GM12872 (cell line): ENCODE results near the gene TASOR2.

Experiments
- TF ChIP-seq, protein P1 (sequence below): IDR thresholded peaks from 3 replicates; pipeline ENCODE4 v1.5.1; 2011; ENCODE audit warnings: low read depth, mild to moderate bottlenecking, low read length, moderate library complexity; ENCODE audit not compliant: insufficient read depth

The TASOR2 gene

DNA sequence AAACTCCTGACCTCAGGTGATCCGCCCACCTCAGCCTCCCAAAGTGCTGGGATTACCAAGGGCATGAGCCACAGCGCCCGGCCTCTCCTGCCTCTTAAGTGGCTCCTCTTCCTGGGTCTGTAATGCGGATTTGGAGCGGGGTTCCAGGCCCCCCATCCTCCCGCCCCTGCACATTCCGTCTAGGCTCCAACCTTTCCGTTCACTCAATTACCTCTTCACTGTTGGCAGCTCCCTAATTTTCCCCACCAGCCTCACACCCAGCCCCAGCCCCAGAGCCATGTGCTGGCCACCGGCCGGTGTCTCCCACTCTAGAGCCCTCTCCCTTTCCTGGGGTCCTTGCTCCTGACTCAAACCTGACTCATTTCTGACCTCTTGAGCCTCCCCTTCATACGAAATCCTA lies 34.9 kb upstream of the TASOR2 start:
- TF ChIP-seq, protein P1, sequence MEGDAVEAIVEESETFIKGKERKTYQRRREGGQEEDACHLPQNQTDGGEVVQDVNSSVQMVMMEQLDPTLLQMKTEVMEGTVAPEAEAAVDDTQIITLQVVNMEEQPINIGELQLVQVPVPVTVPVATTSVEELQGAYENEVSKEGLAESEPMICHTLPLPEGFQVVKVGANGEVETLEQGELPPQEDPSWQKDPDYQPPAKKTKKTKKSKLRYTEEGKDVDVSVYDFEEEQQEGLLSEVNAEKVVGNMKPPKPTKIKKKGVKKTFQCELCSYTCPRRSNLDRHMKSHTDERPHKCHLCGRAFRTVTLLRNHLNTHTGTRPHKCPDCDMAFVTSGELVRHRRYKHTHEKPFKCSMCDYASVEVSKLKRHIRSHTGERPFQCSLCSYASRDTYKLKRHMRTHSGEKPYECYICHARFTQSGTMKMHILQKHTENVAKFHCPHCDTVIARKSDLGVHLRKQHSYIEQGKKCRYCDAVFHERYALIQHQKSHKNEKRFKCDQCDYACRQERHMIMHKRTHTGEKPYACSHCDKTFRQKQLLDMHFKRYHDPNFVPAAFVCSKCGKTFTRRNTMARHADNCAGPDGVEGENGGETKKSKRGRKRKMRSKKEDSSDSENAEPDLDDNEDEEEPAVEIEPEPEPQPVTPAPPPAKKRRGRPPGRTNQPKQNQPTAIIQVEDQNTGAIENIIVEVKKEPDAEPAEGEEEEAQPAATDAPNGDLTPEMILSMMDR = no peak

DNA sequence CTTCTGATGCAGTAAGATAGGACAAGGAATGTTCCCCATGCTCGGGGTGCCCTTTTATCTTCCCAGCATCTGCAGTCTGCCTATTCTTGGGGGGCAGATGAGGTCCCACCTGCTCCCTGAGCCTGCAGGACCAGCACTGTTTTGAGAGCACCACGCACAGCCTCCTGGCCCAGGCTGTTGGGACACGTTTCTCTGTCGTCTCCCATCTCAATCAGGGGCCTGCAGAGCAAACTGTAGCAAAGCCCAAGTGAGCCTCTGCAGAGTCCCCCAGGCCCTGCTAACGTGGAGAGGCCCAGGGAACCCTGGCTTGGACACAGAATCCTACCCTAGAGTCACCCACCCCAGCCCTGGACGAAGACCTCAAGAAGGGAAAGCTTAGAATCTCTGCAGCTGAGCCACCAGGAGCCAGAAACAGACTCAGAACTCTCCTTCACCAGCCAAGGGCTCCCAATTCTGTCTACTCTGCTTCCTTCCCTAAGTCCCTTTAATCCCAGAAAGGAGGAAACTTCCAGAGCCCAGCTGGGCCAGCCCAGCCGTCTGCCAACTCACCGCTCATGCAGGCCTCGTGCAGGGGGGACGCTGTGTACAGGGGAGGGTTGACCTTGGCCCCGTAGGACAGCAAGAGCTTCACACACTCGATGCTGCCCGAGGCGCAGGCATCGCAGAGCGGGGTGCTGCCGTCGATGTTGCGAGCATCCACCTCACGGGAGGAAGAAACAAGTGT lies 33.8 kb upstream of the TASOR2 start:
- TF ChIP-seq, protein P1 = no peak

DNA sequence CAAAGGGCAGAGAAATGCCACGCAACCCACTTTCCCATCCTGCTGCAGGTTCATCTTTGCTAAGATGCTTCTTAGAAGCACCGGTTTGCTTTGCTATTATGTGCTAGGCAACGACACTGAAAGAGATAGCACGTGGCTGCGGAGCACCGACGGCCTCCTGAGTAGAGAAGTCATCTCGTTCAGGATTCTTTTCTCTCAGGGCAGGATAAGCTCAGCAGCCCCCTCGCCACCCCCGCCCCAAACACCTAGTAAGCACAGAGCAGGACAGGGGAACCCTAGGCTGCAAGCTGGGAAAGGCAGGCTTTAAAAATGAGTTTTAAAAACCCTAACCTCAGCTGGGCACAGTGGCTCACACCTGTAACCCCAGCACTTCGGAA lies 33.3 kb upstream of the TASOR2 start:
- TF ChIP-seq, protein P1 = no peak

DNA sequence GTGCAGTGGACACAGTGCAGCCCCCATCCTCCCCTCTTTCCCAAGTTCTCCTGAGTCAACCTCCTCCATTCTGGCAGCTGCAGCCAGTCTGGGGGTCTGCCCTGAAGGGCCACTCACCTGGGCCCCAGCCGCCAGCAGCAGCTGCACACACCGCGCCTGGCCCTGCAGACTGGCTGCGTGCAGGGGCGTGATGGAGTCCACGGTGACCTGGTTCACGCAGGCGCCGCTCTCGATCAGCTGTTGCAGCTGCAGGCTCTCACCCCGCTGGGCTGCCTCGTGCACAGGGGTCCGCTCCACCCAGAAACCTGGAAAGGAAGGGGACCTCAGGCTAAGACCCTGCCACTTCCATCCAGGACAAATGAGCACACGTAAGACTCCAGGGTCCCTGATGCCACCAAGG lies 31.9 kb upstream of the TASOR2 start:
- TF ChIP-seq, protein P1 = no peak

DNA sequence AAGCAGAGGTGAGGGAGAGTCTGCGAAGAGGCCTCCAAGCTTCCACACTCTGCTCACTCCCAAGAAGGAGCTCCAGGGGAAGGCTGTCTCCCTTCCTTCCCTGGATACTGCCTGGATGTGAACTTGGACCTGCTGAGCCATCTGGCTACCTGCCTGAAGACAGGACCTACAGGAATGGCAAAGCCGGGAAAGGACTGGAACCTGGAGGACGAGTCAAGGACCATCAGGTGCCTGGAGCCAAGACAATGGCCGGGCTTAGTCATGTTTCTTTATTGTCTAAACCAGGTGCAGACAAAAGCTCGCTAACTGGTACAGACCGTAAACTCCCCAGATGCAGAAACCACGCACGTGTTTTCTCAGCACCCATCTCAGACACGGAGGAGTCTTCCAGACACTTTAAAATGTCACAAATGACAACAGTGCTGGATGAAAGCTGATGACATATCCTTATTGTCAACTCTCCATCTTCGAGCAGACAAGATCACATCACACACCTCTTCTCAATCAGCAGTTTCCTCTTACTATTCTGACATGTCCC lies 30.4 kb upstream of the TASOR2 start:
- TF ChIP-seq, protein P1 = no peak

DNA sequence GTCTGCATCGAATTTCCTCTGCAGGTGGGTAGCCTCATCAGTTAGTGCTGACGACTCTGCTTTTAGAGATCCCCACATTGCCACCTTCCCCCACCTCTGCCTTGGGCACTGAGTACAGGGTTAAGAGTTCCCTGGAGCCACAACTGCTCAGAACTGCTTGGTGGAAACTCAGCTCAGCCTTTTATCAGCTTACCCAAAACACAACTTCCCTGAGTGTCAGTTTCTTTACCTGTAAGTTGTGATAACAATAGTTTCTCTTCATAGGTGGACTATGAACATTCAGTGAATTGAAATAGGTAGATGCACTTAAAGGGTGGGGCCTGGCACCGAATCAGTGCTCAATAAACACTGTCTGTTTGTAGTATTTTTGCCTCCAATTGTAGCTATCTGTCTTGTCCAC lies 29.5 kb upstream of the TASOR2 start:
- TF ChIP-seq, protein P1 = no peak

DNA sequence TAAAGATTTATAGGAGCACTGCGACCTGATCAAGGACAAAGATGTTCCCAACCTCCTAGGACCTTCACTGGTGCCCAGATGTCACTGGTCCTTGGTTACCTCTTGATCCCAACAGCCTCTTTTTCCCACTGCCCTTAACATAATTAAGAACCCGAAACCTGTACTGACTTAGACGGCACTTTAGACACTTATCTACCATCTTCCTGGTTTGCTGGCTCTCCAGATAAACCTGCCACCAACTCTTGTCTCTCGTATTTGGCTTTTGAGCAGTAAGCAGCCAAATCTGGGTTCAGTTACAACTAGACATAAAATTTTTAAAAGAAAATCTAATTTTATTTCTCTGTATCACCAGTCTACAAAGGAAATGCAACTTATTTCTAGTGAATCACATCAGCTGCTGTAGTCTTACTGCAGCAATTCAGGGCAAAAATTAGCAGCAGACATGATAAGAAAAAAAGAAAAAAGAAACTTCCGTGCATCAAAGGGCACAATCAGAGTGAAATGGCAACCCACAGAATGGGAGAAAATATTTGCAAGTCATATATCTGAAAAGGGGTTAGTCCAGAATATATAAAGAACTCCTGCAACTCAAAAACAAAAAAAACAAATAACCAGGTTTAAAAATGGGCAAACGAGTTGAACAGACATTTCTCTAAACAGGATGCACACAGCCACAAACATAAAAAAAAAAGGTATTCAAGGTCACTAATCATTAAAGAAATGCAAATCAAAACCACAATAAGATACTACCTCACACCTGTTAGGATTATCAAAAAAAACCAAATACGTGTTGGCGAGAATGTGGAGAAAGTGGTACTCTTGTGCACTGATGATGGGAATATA lies 27.7 kb upstream of the TASOR2 start:
- TF ChIP-seq, protein P1 = no peak
